Small intestine (tissue), 7 donors: ENCODE measurements around the gene ZNF516. TPM values are rescaled to one million over a fixed set of nuclear protein-coding genes. Genes with fewer than 3 reads are reported as not detected.

Source experiments
- DNase-seq, 2 donors: peaks; one replicate each; pipeline versions ENCODE4 v3.0.0 to v3.0.0-alpha.2; 2013
- FAIRE-seq: peaks from 2 replicates; lab custom pipeline; 2012; peaks lifted over from hg19 to GRCh38; lab: Jason Lieb, UNC
- H3K27ac ChIP-seq, 3 donors: one replicate each; pipeline ENCODE4 v1.5.1; 2013; ENCODE audit warnings: low read length in 2 of 3, mild to moderate bottlenecking in 2 of 3, control low read depth in 1 of 3, inconsistent platforms in 1 of 3, low read depth in 1 of 3, moderate library complexity in 1 of 3
- H3K27me3 ChIP-seq, 3 donors: one replicate each; pipeline ENCODE4 v1.6.1; 2013; ENCODE audit warnings: low read length in 3 of 3, inconsistent platforms in 1 of 3; ENCODE audit not compliant: control insufficient read depth in 3 of 3, insufficient read depth in 3 of 3
- H3K36me3 ChIP-seq, 3 donors: one replicate each; pipeline ENCODE4 v1.6.1; 2013; ENCODE audit warnings: low read length in 3 of 3, inconsistent platforms in 1 of 3, low read depth in 1 of 3, mild to moderate bottlenecking in 1 of 3, moderate library complexity in 1 of 3; ENCODE audit not compliant: control insufficient read depth in 3 of 3, insufficient read depth in 2 of 3
- H3K4me1 ChIP-seq, 3 donors: one replicate each; pipeline ENCODE4 v1.6.1; 2013; ENCODE audit warnings: low read length in 2 of 3, inconsistent platforms in 1 of 3, low read depth in 1 of 3, mild to moderate bottlenecking in 1 of 3, moderate library complexity in 1 of 3; ENCODE audit not compliant: control insufficient read depth in 3 of 3, insufficient read depth in 2 of 3
- H3K4me3 ChIP-seq, 3 donors: one replicate each; pipeline ENCODE4 v1.5.1; 2013; ENCODE audit warnings: low read length in 3 of 3, control low read depth in 1 of 3, inconsistent platforms in 1 of 3, low read depth in 1 of 3, mild to moderate bottlenecking in 1 of 3, moderate library complexity in 1 of 3
- H3K9me3 ChIP-seq, 2 donors: one replicate each; pipeline ENCODE4 v1.6.1; 2013; ENCODE audit warnings: low read depth in 1 of 2, low read length in 1 of 2; ENCODE audit not compliant: control insufficient read depth in 2 of 2, insufficient read depth in 1 of 2
- WGBS, 3 donors: extraction: QIAGEN DNeasy Blood & Tissue Kit; methylation state at CpG; one replicate each; pipeline ENCODE4 v1.1.7; 2013; 5-methylcytosine and 5-hydroxymethylcytosine counted together
- polyA plus RNA-seq, 4 donors: library from polyadenylated mRNA; stranded (reverse) in 3 of 4; unstranded in 1 of 4; fragments of 200-250 nt in 3 of 4; fragments of 120-200 nt in 1 of 4; gene quantifications; one replicate each; pipeline versions ENCODE4 v1.2.1 to v1.2.3, GENCODE V29; 2013
- donor health status: healthy with polysubstance abuse.
- donor health status: control.
- donor health status: control.
- donor health status: Bipolar disorder and iron deficiency.
- donor health status: healthy.

The ZNF516 gene
- polyA plus RNA-seq, 4 donors = 4.6 to 15.9 (median 6.5) TPM

- Histone ChIP-seq H3K4me1 (peaks cover 0 to 2% (median 0%) of the 10 kb centered on the region in 3 donors), H3K9me3 (no peaks in the 10 kb centered on the region), H3K27me3 (no peaks in the 10 kb centered on the region), H3K36me3 (peaks cover 0 to 43% (median 0%) of the 10 kb centered on the region in 3 donors), H3K27ac (no peak overlapping the region), H3K4me3 (no peak overlapping the region)
- 84 to 86% (median 85%) methylated on average over 21 to 25 of the region's 25 CpGs for WGBS, 3 donors
- no peak for DNase-seq
- no peak for FAIRE-seq
These were observed 93.5 kb downstream of the ZNF516 start for GRCh38 chr18:76401498-76401897.

GRCh38 chr18:76399613-76400391 is 95.2 kb downstream of the ZNF516 start:
- Histone ChIP-seq H3K4me3 (no peak overlapping the region), H3K36me3 (peaks cover 0 to 41% (median 0%) of the 10 kb centered on the region in 3 donors), H3K27ac (no peak overlapping the region), H3K4me1 (peaks cover 0 to 2% (median 0%) of the 10 kb centered on the region in 3 donors), H3K9me3 (no peaks in the 10 kb centered on the region), H3K27me3 (no peaks in the 10 kb centered on the region)
- no peak for DNase-seq
- no peak for FAIRE-seq
- 82 to 88% (median 85%) methylated on average over 14 of the region's 14 CpGs for WGBS, 3 donors

- peak; percentile 77 to 87 for DNase-seq
- H3K9me3 ChIP-seq = no peaks in the 10 kb centered on the region
- peaks cover 0 to 2% (median 0%) of the 10 kb centered on the region in 3 donors for H3K4me1 ChIP-seq
- H3K27ac ChIP-seq = no peak overlapping the region
- peaks cover 0 to 38% (median 0%) of the 10 kb centered on the region in 3 donors for H3K36me3 ChIP-seq
- H3K4me3 ChIP-seq = no peak overlapping the region
- 13 to 15% (median 14%) methylated on average over 14 of the region's 14 CpGs for WGBS, 3 donors
- no peaks in the 10 kb centered on the region for H3K27me3 ChIP-seq
- FAIRE-seq = no peak
These were observed 96.0 kb downstream of the ZNF516 start for GRCh38 chr18:76398896-76399612.

GRCh38 chr18:76398295-76398694 is 96.7 kb downstream of the ZNF516 start:
- H3K4me1 ChIP-seq = peaks cover 0 to 2% (median 0%) of the 10 kb centered on the region in 3 donors
- peak overlapping the region in 2 of 3 donors; percentile 10 to 67 for H3K27ac ChIP-seq
- H3K27me3 ChIP-seq = no peaks in the 10 kb centered on the region
- FAIRE-seq = no peak
- H3K4me3 ChIP-seq = no peak overlapping the region
- H3K9me3 ChIP-seq = no peaks in the 10 kb centered on the region
- 16 to 72% (median 45%) methylated on average over 7 of the region's 7 CpGs for WGBS, 3 donors
- H3K36me3 ChIP-seq = peaks cover 0 to 34% (median 0%) of the 10 kb centered on the region in 3 donors
- peak in 1 of 2 donors; percentile 83 for DNase-seq

GRCh38 chr18:76397631-76398030 is 97.4 kb downstream of the ZNF516 start:
- H3K4me3 ChIP-seq = no peak overlapping the region
- peaks cover 0 to 2% (median 0%) of the 10 kb centered on the region in 3 donors for H3K4me1 ChIP-seq
- peaks cover 0 to 28% (median 0%) of the 10 kb centered on the region in 3 donors for H3K36me3 ChIP-seq
- no peaks in the 10 kb centered on the region for H3K9me3 ChIP-seq
- WGBS, 3 donors = 77 to 84% (median 83%) methylated on average over 5 of the region's 5 CpGs
- no peaks in the 10 kb centered on the region for H3K27me3 ChIP-seq
- no peak overlapping the region for H3K27ac ChIP-seq
- no peak for DNase-seq
- FAIRE-seq = no peak

GRCh38 chr18:76396792-76397191 is 98.2 kb downstream of the ZNF516 start:
- H3K4me1 ChIP-seq = peaks cover 0 to 2% (median 0%) of the 10 kb centered on the region in 3 donors
- no peak overlapping the region for H3K4me3 ChIP-seq
- H3K36me3 ChIP-seq = peaks cover 0 to 20% (median 0%) of the 10 kb centered on the region in 3 donors
- FAIRE-seq (no peak), DNase-seq (no peak)
- WGBS, 3 donors = 85 to 92% (median 87%) methylated on average over 9 of the region's 9 CpGs
- no peaks in the 10 kb centered on the region for H3K27me3 ChIP-seq
- H3K9me3 ChIP-seq = no peaks in the 10 kb centered on the region
- H3K27ac ChIP-seq = no peak overlapping the region

GRCh38 chr18:76395609-76396008 is 99.4 kb downstream of the ZNF516 start:
- DNase-seq (no peak), FAIRE-seq (no peak)
- Histone ChIP-seq H3K27me3 (no peaks in the 10 kb centered on the region), H3K9me3 (no peaks in the 10 kb centered on the region), H3K27ac (no peak overlapping the region), H3K4me1 (peaks cover 0 to 2% (median 0%) of the 10 kb centered on the region in 3 donors), H3K36me3 (peaks cover 0 to 26% (median 0%) of the 10 kb centered on the region in 3 donors), H3K4me3 (no peak overlapping the region)
- WGBS, 3 donors = 85 to 90% (median 88%) methylated on average over 20 of the region's 20 CpGs

- Histone ChIP-seq H3K27me3 (no peaks in the 10 kb centered on the region), H3K4me3 (no peak overlapping the region), H3K9me3 (no peaks in the 10 kb centered on the region), H3K27ac (no peak overlapping the region), H3K4me1 (peaks cover 0 to 2% (median 0%) of the 10 kb centered on the region in 3 donors), H3K36me3 (peaks cover 0 to 32% (median 0%) of the 10 kb centered on the region in 3 donors)
- FAIRE-seq (no peak), DNase-seq (peak in 1 of 2 donors; percentile 11)
- 77 to 82% (median 80%) methylated on average over 13 to 15 of the region's 15 CpGs for WGBS, 3 donors
These were observed 100.1 kb downstream of the ZNF516 start for GRCh38 chr18:76394780-76395476.
